CD14-positive monocyte (primary cell): ENCODE data around the gene TRIM9. TPM values are rescaled to one million over a fixed set of nuclear protein-coding genes. Genes with fewer than 3 reads are reported as not detected.
A peak's percentile ranks its signal among the peaks of the same experiment; 100 is the strongest.

Experiments used
- DNase-seq, 3 donors: peaks; one replicate each; pipeline ENCODE4 v3.0.0-alpha.2; 2011 to 2022
- H2AFZ ChIP-seq: 2 replicates; pipeline ENCODE4 v1.6.0; 2012; ENCODE audit warnings: mild to moderate bottlenecking, low read depth, low read length, inconsistent platforms; ENCODE audit not compliant: insufficient read depth, poor library complexity, severe bottlenecking
- H3K27ac ChIP-seq, 2 donors: 1 replicate in 1 of 2; 2 replicates in 1 of 2; pipeline ENCODE4 v1.5.1; 2012 to 2013; ENCODE audit warnings: low read length in 2 of 2, control low read depth in 1 of 2, inconsistent platforms in 1 of 2, low read depth in 1 of 2, mild to moderate bottlenecking in 1 of 2
- H3K27me3 ChIP-seq, 2 donors: one replicate each; pipeline versions ENCODE4 v1.6.0 to v1.6.1; 2011 to 2013; ENCODE audit warnings: low read length in 2 of 2; ENCODE audit not compliant: control insufficient read depth in 2 of 2, insufficient read depth in 2 of 2
- H3K36me3 ChIP-seq, 2 donors: replicated peaks in 1 of 2; 1 replicate in 1 of 2; 2 replicates in 1 of 2; pipeline versions ENCODE4 v1.5.1 to v1.6.1; 2012 to 2013; ENCODE audit warnings: low read length in 2 of 2, control low read depth in 1 of 2, inconsistent platforms in 1 of 2, mild to moderate bottlenecking in 1 of 2; ENCODE audit not compliant: insufficient read depth in 2 of 2, control insufficient read depth in 1 of 2
- H3K4me1 ChIP-seq, 2 donors: 1 replicate in 1 of 2; 2 replicates in 1 of 2; pipeline versions ENCODE4 v1.5.1 to v1.6.1; 2012 to 2013; ENCODE audit warnings: low read length in 2 of 2, control low read depth in 1 of 2, inconsistent platforms in 1 of 2, mild to moderate bottlenecking in 1 of 2, moderate library complexity in 1 of 2; ENCODE audit not compliant: insufficient read depth in 2 of 2, control insufficient read depth in 1 of 2
- H3K4me2 ChIP-seq: replicated peaks from 2 replicates; pipeline ENCODE3; 2012; ENCODE audit warnings: low read length, moderate library complexity, mild to moderate bottlenecking; ENCODE audit not compliant: poor library complexity, severe bottlenecking; ENCODE audit errors: extremely low read depth
- H3K4me3 ChIP-seq, 3 experiments: fragments of 200-600 bp in 1 of 3; sonication (generic) in 1 of 3; replicated peaks in 1 of 3; 1 replicate in 2 of 3; 2 replicates in 1 of 3; pipeline ENCODE4 v1.5.1; 2011 to 2013; ENCODE audit warnings: low read length in 3 of 3, mild to moderate bottlenecking in 3 of 3, control low read depth in 2 of 3, low read depth in 2 of 3, inconsistent platforms in 1 of 3, moderate library complexity in 1 of 3
- H3K79me2 ChIP-seq: 2 replicates; pipeline ENCODE4 v1.6.0; 2012; ENCODE audit warnings: mild to moderate bottlenecking, control low read depth, inconsistent platforms, low read length, moderate library complexity; ENCODE audit not compliant: insufficient read depth
- H3K9ac ChIP-seq: 2 replicates; pipeline ENCODE4 v1.6.0; 2017; ENCODE audit warnings: low read length, mild to moderate bottlenecking; ENCODE audit not compliant: insufficient read depth, poor library complexity, severe bottlenecking
- H3K9me3 ChIP-seq, 2 donors: replicated peaks in 1 of 2; 1 replicate in 1 of 2; 2 replicates in 1 of 2; pipeline versions ENCODE4 v1.5.1 to v1.6.1; 2012 to 2013; ENCODE audit warnings: low read length in 2 of 2, control low read depth in 1 of 2; ENCODE audit not compliant: control insufficient read depth in 1 of 2, insufficient read depth in 1 of 2
- H4K20me1 ChIP-seq: 2 replicates; pipeline ENCODE4 v1.6.0; 2012; ENCODE audit warnings: mild to moderate bottlenecking, low read length, control low read depth, moderate library complexity; ENCODE audit not compliant: insufficient read depth
- H3K27ac Mint-ChIP-seq, 7 donors: one replicate each; pipeline ENCODE4 v1.8.0; 2020; ENCODE audit warnings: mild to moderate bottlenecking in 7 of 7, mixed read lengths in 7 of 7, moderate library complexity in 6 of 7, inconsistent platforms in 2 of 7
- H3K27me3 Mint-ChIP-seq, 3 donors: one replicate each; pipeline ENCODE4 v1.8.0; 2021 to 2022; ENCODE audit warnings: low read depth in 3 of 3, mild to moderate bottlenecking in 3 of 3, mixed read lengths in 3 of 3, moderate library complexity in 3 of 3, inconsistent platforms in 1 of 3
- H3K36me3 Mint-ChIP-seq, 2 donors: one replicate each; pipeline ENCODE4 v1.8.0; 2020; ENCODE audit warnings: mixed read lengths in 2 of 2, inconsistent platforms in 1 of 2, mild to moderate bottlenecking in 1 of 2
- H3K4me1 Mint-ChIP-seq: one replicate; pipeline ENCODE4 v1.8.0; 2020; ENCODE audit warnings: mild to moderate bottlenecking, mixed read lengths
- H3K4me3 Mint-ChIP-seq, 2 donors: one replicate each; pipeline ENCODE4 v1.8.0; 2020; ENCODE audit warnings: mild to moderate bottlenecking in 2 of 2, mixed read lengths in 2 of 2, moderate library complexity in 1 of 2
- H3K9me3 Mint-ChIP-seq, 7 donors: one replicate each; pipeline ENCODE4 v1.8.0; 2020 to 2022; ENCODE audit warnings: mixed read lengths in 7 of 7, mild to moderate bottlenecking in 6 of 7, moderate library complexity in 6 of 7, inconsistent platforms in 2 of 7
- CTCF ChIP-seq: fragments of 200-600 bp; IDR thresholded peaks from one replicate; pipeline ENCODE4 v1.8.0; 2022; ENCODE audit warnings: antibody characterized with exemption, mild to moderate bottlenecking
- WGBS: methylation state at CpG from one replicate; pipeline ENCODE4 v1.1.5; 2013; ENCODE audit warnings: missing lambda C conversion rate; ENCODE audit not compliant: insufficient coverage; 5-methylcytosine and 5-hydroxymethylcytosine counted together
- intact Hi-C, 2 donors: fragments of 100-400 bp; cut with micrococcal nuclease; formaldehyde crosslinking; loops; one replicate each; pipeline versions ENCODE4 v1.15.0 to v1.15.1; 2023
- polyA plus RNA-seq, 3 donors: library from polyadenylated mRNA; depleted of rRNA in 1 of 3; unstranded in 2 of 3; stranded (reverse) in 1 of 3; fragments of 300-500 nt in 2 of 3; fragments of >200 nt in 1 of 3; fragmentation: Illumina TruSeq in 2 of 3; gene quantifications; 1 replicate in 2 of 3; 2 replicates in 1 of 3; pipeline ENCODE4 v1.2.3, GENCODE V29; 2012 to 2021

TRIM9 gene
- polyA plus RNA-seq, 3 donors: 0.01 TPM; not detected in 2

DNA sequence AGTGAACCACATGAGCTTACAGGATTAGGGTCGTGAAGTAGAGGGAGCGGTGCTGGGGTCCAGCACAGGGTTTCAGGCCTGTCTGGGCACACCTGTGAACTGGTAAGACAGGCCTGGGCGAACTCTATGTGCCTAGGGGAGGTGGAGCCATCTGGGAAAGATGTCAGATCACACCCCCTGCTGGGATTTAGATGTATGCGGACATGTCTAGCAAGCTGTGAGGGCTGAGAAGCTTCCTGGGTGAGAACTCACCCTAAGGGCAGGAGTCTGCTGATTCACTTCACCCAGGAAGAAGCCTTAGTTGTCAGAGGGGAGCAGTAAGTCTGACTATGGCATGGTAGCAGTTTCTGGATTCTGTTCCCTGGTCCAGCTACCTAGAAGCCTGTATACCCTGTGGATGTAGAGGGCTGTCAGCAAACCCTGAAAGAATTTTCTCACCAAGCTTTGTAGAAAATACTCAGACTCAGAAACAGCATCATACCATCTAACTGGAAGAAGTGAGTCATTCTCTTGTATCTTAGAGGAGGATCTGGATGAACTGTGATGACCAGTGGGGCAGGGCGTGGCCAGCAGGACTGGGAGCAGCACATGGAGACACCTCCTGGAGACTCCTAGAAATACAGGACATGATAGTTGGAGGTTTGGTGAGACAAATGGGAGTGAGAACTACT lies 139.4 kb downstream of the TRIM9 start:
- H2AFZ ChIP-seq: peak overlapping the region; percentile 67
- intact Hi-C loops: loop anchor here in 1 of 2 donors (1.0 kb wide), 1 partner anchor 285 kb away; the partner anchor contains the start of gene TMX1
- Mint-ChIP-seq H3K4me1 (peaks cover 37% of the 10 kb centered on the region), H3K27me3 (no peaks in the 10 kb centered on the region), H3K9me3 (no peaks in the 10 kb centered on the region), H3K36me3 (no peaks in the 10 kb centered on the region), H3K4me3 (peak overlapping the region in 1 of 2 donors; percentile 39), H3K27ac (peak overlapping the region; percentile 79 to 97 (median 93))
- peak overlapping the region; percentile 16 for H3K4me2 ChIP-seq
- H3K9me3 ChIP-seq: no peaks in the 10 kb centered on the region
- no peaks in the 10 kb centered on the region for H3K27me3 ChIP-seq
- 90% methylated on average over 3 of the region's 5 CpGs for WGBS
- H3K9ac ChIP-seq: peak overlapping the region; percentile 36
- no peaks in the 10 kb centered on the region for H4K20me1 ChIP-seq
- peak; percentile 52 for TF ChIP-seq CTCF
- H3K36me3 ChIP-seq: no peaks in the 10 kb centered on the region
- peak overlapping the region in 1 of 3 experiments; percentile 12 for H3K4me3 ChIP-seq
- H3K4me1 ChIP-seq: peaks cover 32 to 36% of the 10 kb centered on the region in 2 donors
- peak; percentile 74 to 88 (median 83) for DNase-seq
- H3K79me2 ChIP-seq: no peaks in the 10 kb centered on the region
- H3K27ac ChIP-seq: peak overlapping the region; percentile 81 to 88

- H3K27me3 Mint-ChIP-seq: no peaks in the 10 kb centered on the region
- peak overlapping the region; percentile 36 for H3K9ac ChIP-seq
Measured at GRCh38 chr14:50954811-50955372, 140.0 kb downstream of the TRIM9 start.

More at GRCh38 chr14:50954811-50955372, 140.0 kb downstream of the TRIM9 start:
- peak overlapping the region; percentile 81 to 88 for H3K27ac ChIP-seq
- no CpG with 5 or more reads among the region's 1 CpG for WGBS
- no peaks in the 10 kb centered on the region for H3K27me3 ChIP-seq
- peak overlapping the region; percentile 67 for H2AFZ ChIP-seq
- no peaks in the 10 kb centered on the region for H3K79me2 ChIP-seq
- Mint-ChIP-seq H3K4me1 (peaks cover 37% of the 10 kb centered on the region), H3K27ac (peak overlapping the region; percentile 79 to 97 (median 93)), H3K9me3 (no peaks in the 10 kb centered on the region), H3K4me3 (no peak overlapping the region), H3K36me3 (no peaks in the 10 kb centered on the region)
- H3K9me3 ChIP-seq: no peaks in the 10 kb centered on the region
- peak; percentile 37 to 63 (median 62) for DNase-seq
- peaks cover 32 to 36% of the 10 kb centered on the region in 2 donors for H3K4me1 ChIP-seq
- H3K4me3 ChIP-seq: no peak overlapping the region
- intact Hi-C loops: loop anchor here in 1 of 2 donors (1.0 kb wide), 1 partner anchor 285 kb away; the partner anchor contains the start of gene TMX1
- no peaks in the 10 kb centered on the region for H3K36me3 ChIP-seq
- H3K4me2 ChIP-seq: no peak overlapping the region
- peak; percentile 73 for TF ChIP-seq CTCF
- H4K20me1 ChIP-seq: no peaks in the 10 kb centered on the region
